Activated CD8-positive, alpha-beta memory T cell treated with anti-CD3 and anti-CD28 coated beads, Interleukin-2, amount 50 U/mL, for 1 hour (primary cell): ENCODE measurements around the gene CHN2.

Experiments
- DNase-seq: peaks from one replicate; pipeline ENCODE4 v3.0.0-alpha.2; 2020; ENCODE audit errors: extremely low read depth

CHN2 gene

GRCh38 chr7:29224726-29225125 lies 30.2 kb downstream of the CHN2 start:
- DNase-seq: no peak

DNA sequence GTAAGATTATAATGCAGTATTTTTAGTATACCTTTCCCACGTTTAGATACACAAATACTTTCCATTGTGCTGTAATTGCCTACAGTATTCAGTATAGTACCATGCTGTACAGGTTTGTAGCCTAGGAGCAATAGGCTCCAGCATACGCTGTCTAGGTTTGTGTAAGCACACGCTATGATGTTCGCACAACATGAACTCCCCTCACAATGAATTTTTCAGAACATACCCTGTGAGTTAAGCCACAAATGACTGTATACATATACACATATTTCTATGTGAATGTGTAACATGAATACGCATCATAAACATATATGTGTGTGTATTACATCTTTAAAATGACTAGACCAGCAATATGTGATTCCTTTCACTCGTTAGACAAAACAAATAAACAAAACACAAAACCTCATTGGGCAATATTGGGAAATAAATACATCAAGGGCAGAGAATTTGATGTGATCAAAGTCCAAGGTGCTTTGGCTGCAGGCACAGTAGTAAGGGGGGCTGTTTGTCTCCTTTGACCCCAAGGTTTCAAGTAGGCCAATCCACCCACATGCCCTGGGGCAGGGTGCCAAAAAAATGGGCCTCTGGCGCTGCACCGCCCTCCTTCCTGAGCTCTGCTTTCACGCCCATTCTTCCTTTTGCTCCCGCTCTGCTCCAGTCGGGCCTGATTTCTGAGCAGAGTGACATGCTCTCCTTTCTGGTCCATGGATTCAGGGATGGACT lies 33.9 kb downstream of the CHN2 start:
- DNase-seq: no peak

DNA sequence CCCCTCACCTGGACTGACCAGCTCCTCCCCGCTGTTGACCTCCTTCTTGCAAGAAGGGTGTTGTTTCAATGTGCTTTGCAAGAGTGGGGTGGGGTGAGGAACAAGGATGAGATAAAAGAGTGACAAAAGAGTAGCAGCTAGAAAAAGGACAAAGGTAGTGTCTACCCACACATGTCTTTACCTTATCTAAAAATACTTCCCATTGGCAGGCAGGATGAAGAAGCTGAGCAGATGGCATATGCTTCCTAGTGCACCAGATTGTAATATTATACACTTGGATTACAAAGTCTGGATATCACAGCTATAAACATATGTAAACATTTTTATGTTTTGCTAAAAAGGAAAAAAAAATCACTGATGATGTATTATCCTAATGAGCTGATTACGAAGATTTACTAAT lies 34.5 kb downstream of the CHN2 start:
- no peak for DNase-seq

- DNase-seq: no peak
These were observed 35.4 kb downstream of the CHN2 start for GRCh38 chr7:29229946-29230345.

GRCh38 chr7:29230871-29231345 lies 36.3 kb downstream of the CHN2 start:
- no peak for DNase-seq

DNA sequence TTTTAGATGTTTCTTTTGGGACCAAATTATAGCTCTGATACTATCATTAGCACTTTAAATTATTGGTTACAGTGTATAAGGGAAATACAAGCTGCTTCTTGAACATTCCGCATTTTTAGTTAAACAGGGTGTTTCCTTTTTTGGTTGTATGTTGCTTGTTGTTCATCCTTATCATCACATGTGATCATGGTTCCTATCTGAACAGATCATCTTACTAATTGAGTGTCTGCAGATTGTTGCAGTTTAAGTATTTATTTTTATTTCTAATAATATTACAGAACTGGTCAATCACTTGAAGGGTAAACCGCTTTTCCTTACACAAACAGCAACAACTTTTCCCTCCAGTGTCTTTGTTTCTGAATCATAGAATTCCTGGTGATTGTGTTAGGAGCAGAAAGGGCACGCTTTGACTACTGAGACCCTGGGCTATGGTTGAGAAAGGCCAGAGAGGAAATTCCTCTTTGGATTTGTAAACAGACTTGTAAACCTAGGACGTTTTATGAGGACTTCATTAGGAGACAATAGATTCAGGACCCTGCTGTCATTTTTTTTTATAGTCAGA lies 37.2 kb downstream of the CHN2 start:
- no peak for DNase-seq

DNA sequence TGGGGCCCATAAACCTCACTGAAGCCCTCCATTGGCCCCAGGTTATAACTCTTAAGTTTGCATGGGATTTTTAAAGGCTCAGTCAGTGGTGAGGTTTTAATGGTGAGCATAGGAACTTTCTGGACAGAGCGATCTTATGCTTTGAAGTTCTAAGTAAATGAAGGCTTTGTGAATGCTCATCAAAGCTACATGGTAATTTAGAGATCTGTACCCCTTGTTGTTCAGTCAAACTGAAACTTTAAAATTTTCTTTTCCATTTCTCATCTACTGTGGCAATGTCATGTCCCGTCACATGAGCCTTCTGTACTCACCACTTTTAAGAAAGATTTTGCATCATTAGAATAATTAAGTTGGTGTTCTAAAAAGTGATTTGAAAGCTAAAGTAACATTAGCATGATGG lies 39.9 kb downstream of the CHN2 start:
- no peak for DNase-seq

- no peak for DNase-seq
These were observed 41.6 kb downstream of the CHN2 start for GRCh38 chr7:29236071-29236580.

GRCh38 chr7:29236649-29237048 lies 42.1 kb downstream of the CHN2 start:
- no peak for DNase-seq

GRCh38 chr7:29237489-29237888 lies 42.9 kb downstream of the CHN2 start:
- DNase-seq: no peak

DNA sequence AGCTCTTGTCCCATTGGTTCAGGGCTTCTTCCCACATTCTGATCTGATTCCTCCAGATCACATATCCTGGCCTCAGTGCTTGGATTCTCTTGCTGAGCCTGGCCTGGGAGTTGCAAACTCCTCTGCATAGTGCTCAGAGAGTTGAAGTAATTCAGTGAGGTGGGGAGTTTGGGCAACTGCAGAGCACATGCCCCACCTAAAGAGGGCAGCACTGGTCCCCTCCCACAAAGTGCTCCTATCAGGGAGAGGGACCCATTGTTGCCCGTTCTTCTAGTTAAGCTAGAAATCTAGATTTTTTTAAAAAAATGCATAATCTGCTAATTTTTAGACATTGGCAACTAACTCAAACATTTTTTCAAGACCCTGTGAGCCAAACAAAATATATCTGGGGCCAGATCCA lies 45.1 kb downstream of the CHN2 start:
- DNase-seq: no peak

DNA sequence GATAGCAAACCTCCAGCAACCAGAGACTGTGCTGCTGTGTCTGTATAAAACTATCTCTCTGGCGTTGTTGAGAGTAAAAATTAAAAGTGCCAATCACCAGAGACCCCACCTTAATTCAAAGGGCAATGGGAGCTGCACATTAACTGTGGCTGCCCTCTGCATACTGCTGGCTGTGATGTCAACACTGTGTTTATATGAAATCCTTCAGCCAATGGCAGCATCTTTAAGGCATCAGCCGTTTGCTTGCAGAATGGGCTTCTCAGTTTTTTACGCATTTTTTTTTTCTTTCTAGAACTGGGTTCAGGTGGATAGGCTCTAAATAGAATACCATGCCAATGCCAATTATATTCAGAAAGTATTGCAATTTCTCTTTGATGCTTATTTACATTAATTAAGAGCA lies 47.7 kb downstream of the CHN2 start:
- DNase-seq: no peak

DNA sequence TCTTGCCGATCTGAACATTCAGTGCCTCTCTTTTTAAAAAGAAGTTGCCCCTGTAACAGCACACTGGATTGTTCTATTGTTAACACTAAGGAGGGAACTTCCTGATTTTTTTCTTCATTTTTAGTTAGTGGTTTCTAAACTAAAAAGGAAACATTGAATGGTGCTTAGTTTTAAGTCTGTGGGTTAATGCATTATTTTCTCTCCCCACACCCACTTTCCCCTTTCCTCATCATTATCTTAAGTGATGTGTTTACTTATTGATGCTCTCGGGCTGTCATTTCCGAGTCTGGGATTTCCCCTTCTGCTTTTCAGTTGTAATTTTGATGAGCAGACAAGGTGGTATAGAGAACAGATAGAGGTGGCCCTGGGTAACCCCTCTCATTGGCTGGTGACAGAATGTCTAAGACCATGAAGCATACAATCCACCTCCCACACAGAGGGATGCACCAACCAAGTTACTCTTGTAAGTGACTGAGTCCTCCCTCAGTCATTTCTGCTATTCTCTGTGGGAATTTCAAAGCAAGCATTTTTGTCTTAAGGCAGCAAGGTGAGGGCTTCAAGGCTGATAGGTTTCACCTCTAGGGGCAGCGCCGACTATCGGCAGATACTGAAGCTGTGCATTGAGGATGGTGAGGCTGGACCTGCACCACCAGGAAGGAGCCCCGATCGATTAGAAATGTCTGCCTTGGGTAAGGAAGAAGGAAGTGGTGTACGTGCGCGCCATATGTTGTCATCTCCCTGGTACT lies 49.5 kb downstream of the CHN2 start:
- DNase-seq: no peak

DNA sequence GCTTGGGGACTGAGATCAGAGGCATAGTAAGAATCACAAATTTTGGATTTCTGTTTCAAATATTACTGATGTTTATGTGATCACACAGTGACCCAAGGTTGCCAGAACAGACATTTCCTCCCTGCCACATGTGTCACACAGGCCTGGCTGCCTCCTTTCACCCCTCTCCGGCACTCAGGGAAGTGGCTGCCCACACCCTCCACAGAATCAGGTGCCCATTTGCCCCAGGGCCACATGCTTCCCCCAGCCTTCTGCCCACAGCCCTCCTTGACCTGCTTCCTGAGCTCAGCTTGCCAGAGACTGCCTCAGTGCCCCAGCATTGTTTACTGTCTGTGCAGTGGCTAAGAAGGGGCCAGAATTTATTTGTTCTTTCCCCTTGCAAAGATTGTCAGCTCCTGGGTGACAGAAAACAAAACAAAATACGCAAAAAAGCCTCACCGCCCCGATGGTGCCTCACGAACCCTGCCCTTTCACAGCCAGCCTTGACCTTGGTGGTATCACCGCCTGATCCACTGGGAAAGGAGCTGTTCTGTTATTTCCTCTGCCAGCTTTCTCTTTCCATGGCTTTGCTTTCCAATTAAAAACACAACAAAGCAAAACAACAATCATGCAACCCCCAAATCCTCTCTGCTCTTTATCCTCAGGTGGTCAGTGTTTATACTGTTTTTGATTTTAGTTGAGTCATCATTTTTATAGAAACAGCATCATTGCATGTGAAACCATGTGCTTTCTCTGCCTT lies 52.8 kb downstream of the CHN2 start:
- no peak for DNase-seq

DNA sequence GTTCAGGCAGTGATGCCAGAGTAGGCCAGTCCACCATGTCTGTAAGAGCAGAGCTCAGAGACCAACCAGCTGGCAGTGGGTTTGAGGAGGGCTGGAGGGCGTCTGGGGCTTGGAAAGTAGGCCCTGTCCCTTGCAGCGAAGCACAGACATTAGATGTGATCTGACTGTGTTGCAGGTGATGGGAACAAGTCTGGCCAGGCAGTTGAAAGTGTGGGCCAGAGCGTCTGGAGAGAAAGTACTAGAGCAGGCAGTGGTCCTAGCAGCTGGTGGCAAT lies 53.3 kb downstream of the CHN2 start:
- DNase-seq: no peak

GRCh38 chr7:29248713-29249382 lies 54.3 kb downstream of the CHN2 start:
- DNase-seq: no peak

DNA sequence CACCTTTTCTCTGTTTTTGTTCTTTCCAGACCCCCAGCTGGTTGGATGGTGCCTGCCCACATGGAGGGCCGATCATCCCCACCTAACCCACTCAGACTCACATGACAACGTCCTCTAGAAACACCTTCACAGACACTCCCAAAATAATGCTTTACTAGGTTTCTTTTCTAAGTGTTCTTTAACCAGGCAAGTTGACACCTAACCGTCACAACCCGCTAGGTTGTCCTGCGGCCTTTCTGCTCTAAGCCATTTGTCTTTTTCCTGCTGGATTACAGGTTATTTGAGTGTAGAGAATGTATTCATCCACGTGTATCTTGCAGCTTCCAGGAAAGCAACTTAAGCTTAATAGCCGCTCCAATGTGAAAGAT lies 54.8 kb downstream of the CHN2 start:
- DNase-seq: no peak

- DNase-seq: no peak
These were observed 55.3 kb downstream of the CHN2 start for GRCh38 chr7:29249860-29250259.

DNA sequence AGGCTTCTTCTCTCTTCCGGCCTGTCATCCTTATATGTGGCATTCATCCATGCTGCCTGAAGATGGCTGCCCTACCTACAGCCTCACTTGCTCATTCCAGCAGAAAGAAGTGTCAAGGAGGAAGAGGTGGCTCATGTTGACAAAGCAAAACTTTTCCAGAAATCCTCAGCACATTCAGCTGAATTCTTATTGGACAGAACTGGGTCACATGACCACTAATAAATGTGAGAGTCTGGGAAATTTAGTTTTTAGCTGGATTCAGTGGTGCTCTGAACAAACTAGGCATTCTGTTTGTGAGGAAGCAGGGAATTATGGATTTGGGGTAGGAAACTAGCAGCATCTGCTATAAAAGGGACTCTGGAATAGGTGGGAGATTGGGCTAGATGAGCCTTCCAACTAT lies 58.6 kb downstream of the CHN2 start:
- DNase-seq: no peak

GRCh38 chr7:29254591-29254990 lies 60.0 kb downstream of the CHN2 start:
- no peak for DNase-seq

GRCh38 chr7:29255199-29255878 lies 60.8 kb downstream of the CHN2 start:
- DNase-seq: no peak
